Loucy (cell line): Measurements from ENCODE around the gene PUSL1.

Experiments used
- CTCF ChIP-seq: fragments of 200-600 bp; sonication (generic); conservative IDR thresholded peaks from 2 replicates; pipeline ENCODE4 v1.5.1; 2014; ENCODE audit warnings: mild to moderate bottlenecking, antibody characterized with exemption, low read length
- EZH2phosphoT487 ChIP-seq: fragments of 200-600 bp; IDR thresholded peaks from 2 replicates; pipeline ENCODE4 v1.6.1; 2018; ENCODE audit warnings: antibody characterized with exemption, mild to moderate bottlenecking, moderate library complexity, borderline replicate concordance

DNA sequence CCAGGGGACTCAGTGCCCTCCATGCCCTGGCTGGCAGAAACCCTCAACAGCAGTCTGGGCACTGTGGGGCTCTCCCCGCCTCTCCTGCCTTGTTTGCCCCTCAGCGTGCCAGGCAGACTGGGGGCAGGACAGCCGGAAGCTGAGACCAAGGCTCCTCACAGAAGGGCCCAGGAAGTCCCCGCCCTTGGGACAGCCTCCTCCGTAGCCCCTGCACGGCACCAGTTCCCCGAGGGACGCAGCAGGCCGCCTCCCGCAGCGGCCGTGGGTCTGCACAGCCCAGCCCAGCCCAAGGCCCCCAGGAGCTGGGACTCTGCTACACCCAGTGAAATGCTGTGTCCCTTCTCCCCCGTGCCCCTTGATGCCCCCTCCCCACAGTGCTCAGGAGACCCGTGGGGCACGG lies 19.9 kb downstream of the PUSL1 start:
- TF ChIP-seq CTCF = no peak
- no peak for TF ChIP-seq EZH2phosphoT487
